Measurements from ENCODE around the gene CPNE7.

Gene CPNE7

DNA sequence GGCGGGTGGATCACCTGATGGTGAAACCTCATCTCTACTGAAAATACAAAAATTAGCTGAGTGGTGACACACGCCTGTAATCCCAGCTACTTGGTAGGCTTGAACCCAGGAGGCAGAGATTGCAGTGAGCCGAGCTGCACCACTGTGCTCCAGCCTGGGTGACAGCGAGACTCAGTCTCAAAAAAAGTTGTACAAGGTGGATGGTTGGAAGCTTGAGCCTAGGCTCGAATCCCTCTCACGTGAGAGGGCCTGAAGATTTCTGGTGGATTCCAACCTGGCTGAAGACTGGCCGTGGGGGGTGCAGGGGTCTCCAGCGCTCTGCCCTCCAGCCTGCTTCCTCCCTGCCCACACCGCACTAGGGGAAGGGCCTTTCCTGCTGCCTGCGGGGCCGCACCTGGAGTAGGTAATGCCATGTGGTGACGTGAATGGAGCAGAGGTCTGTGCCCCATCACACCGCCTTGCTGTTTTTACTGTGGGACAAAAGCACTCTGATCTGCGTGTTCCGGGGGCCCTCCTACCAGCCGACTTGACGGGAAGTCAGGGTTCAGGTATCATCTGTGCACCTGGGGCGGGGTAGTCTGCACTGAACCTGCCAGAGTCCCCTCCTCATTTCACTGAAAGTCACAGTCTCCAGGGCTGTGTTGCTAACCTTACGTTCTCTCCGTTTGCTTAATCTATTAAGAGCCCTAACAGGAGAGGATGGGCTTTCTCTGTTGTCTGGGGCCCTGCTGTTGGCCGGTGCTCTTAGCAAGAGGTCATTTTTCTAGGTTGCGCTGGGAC is 10.9 kb upstream of the CPNE7 start:
- ChIA-PET CTCF (interaction anchor here (0.6 to 1.2 kb wide), 2 partner anchors 19 to 77 kb away, joined by 3 read pairs; no protein-coding TSS in a partner anchor), POLR2A (ENCODE audit: low non-redundant PET) (no interaction called here)
- H3K27ac ChIP-seq, result peak overlapping the region; percentile 95
- no peak for TF ChIP-seq CTCF (conservative IDR thresholded peaks at IDR 0.05; ENCODE audit: low read depth)
- DNase-seq (ENCODE audit: low spot score), result no peak

GRCh38 chr16:89565256-89565505 is 10.4 kb upstream of the CPNE7 start:
- ChIA-PET CTCF (interaction anchor here (0.6 to 1.5 kb wide), 4 partner anchors 10 to 37 kb away, joined by 3 to 4 read pairs (median 3); partner anchors contain the start of gene CPNE7), POLR2A (ENCODE audit: low non-redundant PET) (no interaction called here)
- DNase-seq (ENCODE audit: low spot score), result peak; percentile 52
- H3K27ac ChIP-seq, result peak overlapping the region; percentile 95
- TF ChIP-seq CTCF (conservative IDR thresholded peaks at IDR 0.05; ENCODE audit: low read depth), result no peak

DNA sequence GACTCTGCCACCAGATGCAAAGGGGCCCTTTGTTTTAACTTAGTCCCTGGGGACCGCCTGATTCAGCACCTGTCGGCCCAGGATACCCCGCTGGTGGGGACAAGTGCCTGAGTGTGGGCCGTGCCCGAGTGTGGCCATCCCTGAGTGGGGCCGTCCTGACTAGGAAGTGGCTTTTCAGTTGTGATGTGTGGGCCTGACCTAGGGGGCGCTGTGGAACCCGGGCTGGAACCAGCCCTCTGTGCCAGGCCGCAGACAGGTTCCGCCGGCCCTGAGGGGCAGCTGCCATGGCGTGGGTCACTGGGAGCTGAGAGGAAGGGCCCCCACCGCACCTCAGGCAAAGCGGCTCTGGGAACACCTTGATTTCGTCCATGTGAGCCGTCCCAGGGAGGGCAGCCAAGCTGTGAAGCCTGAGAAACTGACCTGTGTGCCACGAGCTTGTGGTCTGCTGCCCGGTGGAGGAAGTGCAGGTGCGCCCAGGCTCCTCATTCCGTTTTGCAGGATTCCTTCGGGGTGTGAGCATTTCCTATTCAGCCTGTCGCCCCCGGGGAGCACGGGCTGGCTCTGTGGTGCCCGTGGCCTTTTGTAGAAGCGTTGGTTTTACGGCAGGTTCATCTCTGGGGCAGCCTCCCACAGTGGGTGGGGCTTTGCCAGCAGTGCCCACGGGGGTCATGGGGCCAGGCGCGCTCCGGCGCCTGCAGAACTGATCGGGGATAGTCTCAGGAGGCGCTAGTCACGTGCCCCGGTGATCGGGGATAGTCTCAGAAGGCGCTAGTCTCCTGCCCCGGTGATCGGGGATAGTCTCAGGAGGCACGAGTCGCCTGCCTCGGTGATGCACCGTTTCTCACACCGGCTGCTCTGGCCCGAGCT is 9.8 kb upstream of the CPNE7 start:
- TF ChIP-seq CTCF (conservative IDR thresholded peaks at IDR 0.05; ENCODE audit: low read depth), result peak; percentile 68
- H3K27ac ChIP-seq, result peak overlapping the region; percentile 95
- ChIA-PET CTCF (interaction anchor here (0.6 to 1.5 kb wide), 5 partner anchors 10 to 159 kb away, joined by 3 to 4 read pairs (median 3); partner anchors contain the start of gene CPNE7), POLR2A (ENCODE audit: low non-redundant PET) (interaction anchor here (0.7 kb wide), 1 partner anchor 157 kb away, joined by 3 read pairs; no protein-coding TSS in a partner anchor)
- peak; percentile 61 for DNase-seq (ENCODE audit: low spot score)

GRCh38 chr16:89567656-89568594 is 7.6 kb upstream of the CPNE7 start:
- DNase-seq (ENCODE audit: low spot score), result no peak
- no peak overlapping the region for H3K27ac ChIP-seq
- POLR2A ChIA-PET (ENCODE audit: low non-redundant PET), result no interaction called here
- CTCF ChIA-PET, result no interaction called here
- no peak for TF ChIP-seq CTCF (conservative IDR thresholded peaks at IDR 0.05; ENCODE audit: low read depth)

DNA sequence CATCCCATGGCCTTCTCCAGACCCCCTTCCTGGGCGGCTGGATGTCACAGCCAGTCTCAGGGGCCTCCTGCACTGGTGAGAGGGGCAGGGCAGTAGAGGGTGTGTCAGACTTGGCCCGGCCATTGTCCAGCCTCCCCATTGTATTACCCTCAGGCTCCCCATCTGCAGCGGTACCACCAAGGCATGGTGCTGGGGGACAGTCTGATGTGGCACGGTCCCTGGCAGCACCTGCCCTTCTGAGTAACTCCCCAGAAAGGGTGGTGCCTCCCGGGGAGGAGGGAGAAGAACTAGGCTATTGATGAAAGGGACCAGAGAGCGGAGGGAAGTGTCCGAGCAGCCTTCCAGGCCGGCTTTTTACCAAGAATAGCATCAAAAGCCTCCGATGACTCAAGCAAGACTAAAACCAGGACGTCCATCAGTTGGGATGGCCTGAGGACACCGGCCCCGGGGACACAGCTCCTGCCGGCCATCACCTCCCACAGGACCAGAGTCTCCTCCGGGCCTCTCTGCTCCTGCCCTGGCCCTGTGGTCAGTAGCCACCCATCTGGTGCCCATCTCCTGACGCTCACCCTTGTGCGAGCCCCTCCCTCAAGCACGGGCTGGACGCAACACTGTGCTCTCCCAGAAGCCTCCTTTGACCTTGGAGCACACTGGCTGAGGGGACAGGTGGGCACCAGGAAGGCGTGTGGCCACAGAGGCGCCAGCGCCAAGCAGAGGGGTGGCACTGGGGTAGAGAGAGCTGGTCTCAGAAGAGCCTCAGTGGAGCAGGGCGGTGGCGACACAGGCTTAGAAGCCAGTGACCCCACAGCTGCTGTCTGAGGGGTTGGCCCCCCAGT is 5.8 kb upstream of the CPNE7 start:
- ChIA-PET CTCF (interaction anchor here (0.6 kb wide), 1 partner anchor 109 kb away, joined by 3 read pairs; no protein-coding TSS in a partner anchor), POLR2A (ENCODE audit: low non-redundant PET) (no interaction called here)
- TF ChIP-seq CTCF (conservative IDR thresholded peaks at IDR 0.05; ENCODE audit: low read depth), result no peak
- DNase-seq (ENCODE audit: low spot score), result no peak
- H3K27ac ChIP-seq, result no peak overlapping the region

All from RWPE1 (cell line).